Raji (cell line): ENCODE results near the gene C10orf105.

Experiments
- POLR2A ChIP-seq: IDR thresholded peaks from 2 replicates; pipeline ENCODE4 v1.6.1; 2011; ENCODE audit warnings: low read depth, low read length, control low read depth; ENCODE audit not compliant: insufficient read depth

C10orf105 gene

GRCh38 chr10:71671994-71672946 lies 47.3 kb downstream of the C10orf105 start:
- no peak for TF ChIP-seq POLR2A

- no peak for TF ChIP-seq POLR2A
Observed at GRCh38 chr10:71667387-71667752, 52.2 kb downstream of the C10orf105 start.

- no peak for TF ChIP-seq POLR2A
Observed at GRCh38 chr10:71666639-71667386, 52.8 kb downstream of the C10orf105 start.

GRCh38 chr10:71665456-71665855 lies 54.1 kb downstream of the C10orf105 start:
- TF ChIP-seq POLR2A, result no peak

- no peak for TF ChIP-seq POLR2A
Observed at GRCh38 chr10:71664585-71664984, 55.0 kb downstream of the C10orf105 start.

GRCh38 chr10:71663311-71663710 lies 56.3 kb downstream of the C10orf105 start:
- no peak for TF ChIP-seq POLR2A

- no peak for TF ChIP-seq POLR2A
Observed at GRCh38 chr10:71661779-71662336, 57.7 kb downstream of the C10orf105 start.
